Nephron (organoid): ENCODE data around the gene TRIM71.
A peak's percentile ranks its signal among the peaks of the same experiment; 100 is the strongest.
"Not testable (repeated sequence)": the region's sequence is repeated elsewhere in the genome, so short reads cannot be mapped to it uniquely, and the experiment has no call there.

ENCODE experiments used
- H3K27ac Mint-ChIP-seq, 3 experiments: 2 replicates each; pipeline ENCODE4 v1.8.0; 2020; ENCODE audit warnings: mixed read lengths in 3 of 3, mild to moderate bottlenecking in 2 of 3, moderate library complexity in 1 of 3
- H3K27me3 Mint-ChIP-seq: 2 replicates; pipeline ENCODE4 v1.8.0; 2021; ENCODE audit warnings: low read depth, mild to moderate bottlenecking, moderate library complexity, mixed read lengths
- H3K36me3 Mint-ChIP-seq: 2 replicates; pipeline ENCODE4 v1.8.0; 2020; ENCODE audit warnings: low read depth, mixed read lengths
- H3K4me1 Mint-ChIP-seq: 2 replicates; pipeline ENCODE4 v1.8.0; 2020; ENCODE audit warnings: mixed read lengths
- H3K4me3 Mint-ChIP-seq, 3 experiments: 2 replicates each; pipeline ENCODE4 v1.8.0; 2020; ENCODE audit warnings: mild to moderate bottlenecking in 3 of 3, mixed read lengths in 3 of 3, moderate library complexity in 2 of 3
- H3K9me3 Mint-ChIP-seq: 2 replicates; pipeline ENCODE4 v1.8.0; 2020; ENCODE audit warnings: mixed read lengths
- CTCF ChIP-seq, 3 experiments: fragments of 200-600 bp; sonication (generic); IDR thresholded peaks; one replicate each; pipeline ENCODE4 v1.5.0; 2021; ENCODE audit warnings: antibody characterized with exemption in 3 of 3; ENCODE audit not compliant: unreplicated experiment in 3 of 3

The TRIM71 gene

GRCh38 chr3:32901005-32901932 lies 83.5 kb downstream of the TRIM71 start:
- H3K27ac Mint-ChIP-seq, result no peak overlapping the region
- H3K36me3 Mint-ChIP-seq, result peaks cover 17% of the 10 kb centered on the region
- H3K4me1 Mint-ChIP-seq, result no peaks in the 10 kb centered on the region
- H3K9me3 Mint-ChIP-seq, result no peaks in the 10 kb centered on the region
- TF ChIP-seq CTCF (IDR thresholded peaks at IDR 0.05; ENCODE audit: unreplicated experiment in 3 of 3), result no peak
- peaks cover 15% of the 10 kb centered on the region for H3K27me3 Mint-ChIP-seq
- H3K4me3 Mint-ChIP-seq, result no peak overlapping the region

- H3K36me3 Mint-ChIP-seq, result peaks cover 16% of the 10 kb centered on the region
These were observed 85.1 kb downstream of the TRIM71 start for GRCh38 chr3:32902887-32903371.

GRCh38 chr3:32903953-32904352 lies 86.2 kb downstream of the TRIM71 start:
- H3K27me3 Mint-ChIP-seq, result peaks cover 8% of the 10 kb centered on the region
- no peaks in the 10 kb centered on the region for H3K4me1 Mint-ChIP-seq
- no peak for TF ChIP-seq CTCF (IDR thresholded peaks at IDR 0.05; ENCODE audit: unreplicated experiment in 3 of 3)
- H3K36me3 Mint-ChIP-seq, result peaks cover 10% of the 10 kb centered on the region
- H3K4me3 Mint-ChIP-seq, result no peak overlapping the region
- no peak overlapping the region for H3K27ac Mint-ChIP-seq
- H3K9me3 Mint-ChIP-seq, result no peaks in the 10 kb centered on the region

More at GRCh38 chr3:32902887-32903371, 85.1 kb downstream of the TRIM71 start:
- H3K27ac Mint-ChIP-seq, H3K27me3 Mint-ChIP-seq, H3K9me3 Mint-ChIP-seq, H3K4me1 Mint-ChIP-seq: not testable (repeated sequence)
- peak in 2 of 3 experiments; percentile 12 to 17 for TF ChIP-seq CTCF (IDR thresholded peaks at IDR 0.05; ENCODE audit: unreplicated experiment in 3 of 3)
- peak overlapping the region; percentile 55 to 72 (median 56) for H3K4me3 Mint-ChIP-seq

GRCh38 chr3:32909999-32910398 lies 92.2 kb downstream of the TRIM71 start:
- TF ChIP-seq CTCF (IDR thresholded peaks at IDR 0.05; ENCODE audit: unreplicated experiment in 3 of 3), result no peak
- H3K36me3 Mint-ChIP-seq, result no peaks in the 10 kb centered on the region

GRCh38 chr3:32910954-32911353 lies 93.2 kb downstream of the TRIM71 start:
- TF ChIP-seq CTCF (IDR thresholded peaks at IDR 0.05; ENCODE audit: unreplicated experiment in 3 of 3), result no peak
- no peaks in the 10 kb centered on the region for H3K9me3 Mint-ChIP-seq

More at GRCh38 chr3:32909999-32910398, 92.2 kb downstream of the TRIM71 start:
- Mint-ChIP-seq H3K4me1 (peaks cover 6% of the 10 kb centered on the region), H3K4me3 (no peak overlapping the region), H3K27ac (no peak overlapping the region), H3K9me3 (no peaks in the 10 kb centered on the region), H3K27me3 (peaks cover 16% of the 10 kb centered on the region)

More at GRCh38 chr3:32910954-32911353, 93.2 kb downstream of the TRIM71 start:
- H3K4me1 Mint-ChIP-seq, result peaks cover 6% of the 10 kb centered on the region
- no peak overlapping the region for H3K27ac Mint-ChIP-seq
- no peaks in the 10 kb centered on the region for H3K36me3 Mint-ChIP-seq
- H3K27me3 Mint-ChIP-seq, result peaks cover 16% of the 10 kb centered on the region
- no peak overlapping the region for H3K4me3 Mint-ChIP-seq
